Naive thymus-derived CD4-positive, alpha-beta T cell (primary cell): ENCODE data around the gene SIX4. TPM values are rescaled to one million over a fixed set of nuclear protein-coding genes. Genes with fewer than 3 reads are reported as not detected.

ENCODE experiments used
- ATAC-seq: fragments of 150-1000 bp; cut with Tn5 transposase; 2 replicates; pipeline ENCODE4 v1.10.0; 2021; ENCODE audit warnings: mild to moderate bottlenecking, moderate library complexity
- CTCF ChIA-PET: fragments of 350-600 bp; sonication (Branson Sonifier 250); formaldehyde crosslinking; loops from one replicate; lab custom pipeline; 2021; ENCODE audit warnings: antibody characterized with exemption; lab: Charles Lee
- POLR2A ChIA-PET: fragments of 350-600 bp; sonication (Branson Sonifier 250); formaldehyde crosslinking; loops from one replicate; lab custom pipeline; 2021; ENCODE audit warnings: antibody characterized with exemption, inconsistent platforms; lab: Charles Lee
- DNase-seq, 9 donors: peaks; one replicate each; pipeline versions ENCODE4 v3.0.0 to v3.0.0-alpha.2; 2020 to 2022; ENCODE audit warnings: mixed read lengths in 1 of 9
- H3K27ac ChIP-seq: one replicate; pipeline ENCODE4 v1.7.0; 2013; ENCODE audit warnings: mild to moderate bottlenecking, low read depth, low read length, moderate library complexity
- H3K27me3 ChIP-seq, 2 donors: one replicate each; pipeline ENCODE4 v1.7.0; 2013; ENCODE audit warnings: low read length in 2 of 2, mild to moderate bottlenecking in 2 of 2, moderate library complexity in 2 of 2; ENCODE audit not compliant: control insufficient read depth in 2 of 2, insufficient read depth in 2 of 2
- H3K36me3 ChIP-seq, 3 experiments: 1 replicate in 2 of 3; 2 replicates in 1 of 3; pipeline ENCODE4 v1.7.0; 2013; ENCODE audit warnings: low read length in 3 of 3, mild to moderate bottlenecking in 3 of 3, moderate library complexity in 1 of 3; ENCODE audit not compliant: insufficient read depth in 3 of 3, control insufficient read depth in 2 of 3
- H3K4me1 ChIP-seq, 2 donors: one replicate each; pipeline ENCODE4 v1.7.0; 2013; ENCODE audit warnings: low read length in 2 of 2, mild to moderate bottlenecking in 2 of 2, moderate library complexity in 1 of 2; ENCODE audit not compliant: control insufficient read depth in 2 of 2, insufficient read depth in 2 of 2
- H3K4me3 ChIP-seq: 2 replicates; pipeline ENCODE4 v1.7.0; 2013; ENCODE audit warnings: mild to moderate bottlenecking, low read length
- H3K9me3 ChIP-seq, 3 experiments: 1 replicate in 2 of 3; 2 replicates in 1 of 3; pipeline ENCODE4 v1.7.0; 2013; ENCODE audit warnings: low read length in 3 of 3; ENCODE audit not compliant: control insufficient read depth in 2 of 3
- H3K27ac Mint-ChIP-seq, 9 donors: one replicate each; pipeline ENCODE4 v1.8.0; 2020 to 2022; ENCODE audit warnings: mixed read lengths in 9 of 9, mild to moderate bottlenecking in 8 of 9, moderate library complexity in 5 of 9, inconsistent platforms in 2 of 9
- H3K27me3 Mint-ChIP-seq, 5 donors: one replicate each; pipeline ENCODE4 v1.8.0; 2021 to 2022; ENCODE audit warnings: mixed read lengths in 5 of 5, mild to moderate bottlenecking in 1 of 5
- H3K36me3 Mint-ChIP-seq, 5 donors: one replicate each; pipeline ENCODE4 v1.8.0; 2020 to 2022; ENCODE audit warnings: mixed read lengths in 5 of 5, mild to moderate bottlenecking in 3 of 5, inconsistent platforms in 1 of 5
- H3K4me1 Mint-ChIP-seq, 7 donors: one replicate each; pipeline ENCODE4 v1.8.0; 2020 to 2022; ENCODE audit warnings: mixed read lengths in 7 of 7, mild to moderate bottlenecking in 3 of 7, inconsistent platforms in 1 of 7
- H3K4me3 Mint-ChIP-seq, 10 donors: one replicate each; pipeline ENCODE4 v1.8.0; 2020 to 2022; ENCODE audit warnings: mild to moderate bottlenecking in 10 of 10, mixed read lengths in 10 of 10, moderate library complexity in 6 of 10, inconsistent platforms in 2 of 10
- H3K9me3 Mint-ChIP-seq, 11 donors: one replicate each; pipeline ENCODE4 v1.8.0; 2020 to 2022; ENCODE audit warnings: mixed read lengths in 11 of 11, mild to moderate bottlenecking in 4 of 11, inconsistent platforms in 1 of 11, moderate library complexity in 1 of 11
- intact Hi-C, 2 donors: fragments of 100-400 bp; cut with micrococcal nuclease; formaldehyde crosslinking; loops; one replicate each; pipeline ENCODE4 v1.15.1; 2023
- polyA plus RNA-seq, 2 donors: library from polyadenylated mRNA; unstranded; fragments of 300-500 nt; fragmentation: Illumina TruSeq; gene quantifications; one replicate each; pipeline ENCODE4 v1.2.3, GENCODE V29; 2021
- total RNA-seq, 6 experiments: library from RNA in 5 of 6; stranded (reverse) in 5 of 6; gene quantifications; 1 replicate in 5 of 6; 2 replicates in 1 of 6; pipeline ENCODE4 v1.2.3 and lab custom pipeline; 2021 to 2026

Gene SIX4
- total and polyA plus RNA-seq, 7 experiments from 2014 or later: 0.46 TPM; not detected in 6

DNA sequence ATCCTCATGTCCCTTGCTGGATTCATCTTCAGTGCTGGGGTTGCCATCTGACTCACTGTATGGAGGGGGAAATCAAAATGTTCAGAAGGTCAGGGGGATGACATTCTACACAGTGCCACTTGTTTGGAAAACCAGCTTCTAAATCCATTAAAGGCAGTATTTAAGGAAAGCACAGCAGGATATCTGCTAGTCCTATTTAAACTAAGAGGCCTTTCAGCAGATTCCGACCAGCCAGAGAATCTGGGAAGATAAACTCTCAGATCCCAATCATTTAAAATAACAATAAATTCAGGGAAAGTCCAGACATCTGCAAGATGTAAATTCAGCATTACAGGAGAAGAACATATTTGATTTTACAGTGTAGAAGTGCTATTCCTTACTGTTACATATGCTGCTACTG is 3.8 kb downstream of the SIX4 start:
- intact Hi-C loops: loop anchor here (5.0 to 10.0 kb wide), 5 partner anchors 37 to 534 kb away; no protein-coding TSS in a partner anchor
- peaks cover 55 to 67% (median 61%) of the 10 kb centered on the region in 5 donors for H3K27me3 Mint-ChIP-seq
- CTCF ChIA-PET: no interaction called here
- peaks cover 0 to 23% (median 16%) of the 10 kb centered on the region in 7 donors for H3K4me1 Mint-ChIP-seq
- DNase-seq (no peak), ATAC-seq (no peak)
- Histone ChIP-seq H3K4me3 (no peak overlapping the region), H3K27ac (no peak overlapping the region), H3K27me3 (peaks cover 8 to 27% of the 10 kb centered on the region in 2 donors), H3K4me1 (peaks cover 5 to 6% of the 10 kb centered on the region in 2 donors), H3K36me3 (no peaks in the 10 kb centered on the region), H3K9me3 (no peaks in the 10 kb centered on the region)
- H3K27ac Mint-ChIP-seq: no peak overlapping the region
- H3K36me3 Mint-ChIP-seq: peaks cover 0 to 4% (median 0%) of the 10 kb centered on the region in 5 donors
- peak overlapping the region in 9 of 10 donors; percentile 11 to 96 (median 76) for H3K4me3 Mint-ChIP-seq
- peaks cover 0 to 4% (median 0%) of the 10 kb centered on the region in 11 donors for H3K9me3 Mint-ChIP-seq
- POLR2A ChIA-PET: no interaction called here

DNA sequence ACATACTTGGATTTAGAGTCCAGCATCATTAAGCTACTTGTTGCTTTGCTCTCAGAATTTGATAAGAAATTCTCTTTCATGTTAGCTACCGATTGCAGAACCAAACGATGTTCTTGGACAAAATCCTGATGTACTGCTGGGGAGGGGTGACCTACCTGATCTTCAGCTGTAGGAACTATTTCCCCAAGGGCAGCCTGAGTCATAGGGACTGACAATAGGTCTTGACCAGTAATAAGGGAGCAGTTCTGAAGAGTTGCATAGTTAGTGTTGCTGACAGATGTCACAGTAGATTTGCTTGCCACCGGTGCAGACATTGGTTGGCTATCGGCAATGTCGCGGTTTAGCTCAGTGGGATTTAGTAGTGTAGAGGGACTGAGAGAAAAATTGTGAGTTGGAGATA is 10.6 kb downstream of the SIX4 start:
- Mint-ChIP-seq H3K36me3 (no peaks in the 10 kb centered on the region), H3K4me3 (no peak overlapping the region), H3K27me3 (peaks cover 27 to 51% (median 38%) of the 10 kb centered on the region in 5 donors), H3K9me3 (no peaks in the 10 kb centered on the region), H3K27ac (no peak overlapping the region), H3K4me1 (no peaks in the 10 kb centered on the region)
- ChIA-PET POLR2A (no interaction called here), CTCF (interaction anchor here (0.6 kb wide), 1 partner anchor 711 kb away, joined by 3 read pairs; no protein-coding TSS in a partner anchor)
- no peak for DNase-seq
- no peaks in the 10 kb centered on the region for H3K4me1 ChIP-seq
- ATAC-seq: no peak
- intact Hi-C loops: no loop called here
- peaks cover 0 to 3% of the 10 kb centered on the region in 2 donors for H3K27me3 ChIP-seq
- no peaks in the 10 kb centered on the region for H3K36me3 ChIP-seq
- H3K4me3 ChIP-seq: no peak overlapping the region
- H3K9me3 ChIP-seq: no peaks in the 10 kb centered on the region
- H3K27ac ChIP-seq: no peak overlapping the region

DNA sequence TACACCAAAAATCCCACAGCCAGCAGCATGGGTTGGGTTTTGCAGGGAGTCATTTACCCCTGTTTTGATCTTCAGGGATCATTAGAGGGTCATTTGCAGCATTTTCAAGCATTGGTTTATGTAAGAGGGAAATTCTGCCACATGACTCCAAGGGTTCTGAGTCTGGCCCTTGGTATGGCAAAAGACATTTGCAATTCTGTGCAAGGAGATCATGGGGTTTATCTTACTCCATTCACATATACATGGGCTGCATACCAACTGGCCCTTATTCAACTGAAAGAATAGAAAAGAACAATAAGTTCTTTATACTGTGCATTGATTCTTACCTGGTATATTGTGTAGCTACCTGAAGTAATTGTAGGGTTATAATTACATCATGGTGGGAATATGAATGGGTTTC is 13.7 kb downstream of the SIX4 start:
- Histone ChIP-seq H3K27ac (no peak overlapping the region), H3K27me3 (no peaks in the 10 kb centered on the region), H3K4me1 (no peaks in the 10 kb centered on the region), H3K4me3 (no peak overlapping the region), H3K9me3 (no peaks in the 10 kb centered on the region), H3K36me3 (no peaks in the 10 kb centered on the region)
- H3K9me3 Mint-ChIP-seq: no peaks in the 10 kb centered on the region
- ChIA-PET CTCF (no interaction called here), POLR2A (no interaction called here)
- H3K4me1 Mint-ChIP-seq: no peaks in the 10 kb centered on the region
- H3K36me3 Mint-ChIP-seq: no peaks in the 10 kb centered on the region
- H3K4me3 Mint-ChIP-seq: no peak overlapping the region
- no peak for ATAC-seq
- no peak overlapping the region for H3K27ac Mint-ChIP-seq
- peaks cover 29 to 58% (median 44%) of the 10 kb centered on the region in 5 donors for H3K27me3 Mint-ChIP-seq
- intact Hi-C loops: no loop called here
- DNase-seq: no peak

DNA sequence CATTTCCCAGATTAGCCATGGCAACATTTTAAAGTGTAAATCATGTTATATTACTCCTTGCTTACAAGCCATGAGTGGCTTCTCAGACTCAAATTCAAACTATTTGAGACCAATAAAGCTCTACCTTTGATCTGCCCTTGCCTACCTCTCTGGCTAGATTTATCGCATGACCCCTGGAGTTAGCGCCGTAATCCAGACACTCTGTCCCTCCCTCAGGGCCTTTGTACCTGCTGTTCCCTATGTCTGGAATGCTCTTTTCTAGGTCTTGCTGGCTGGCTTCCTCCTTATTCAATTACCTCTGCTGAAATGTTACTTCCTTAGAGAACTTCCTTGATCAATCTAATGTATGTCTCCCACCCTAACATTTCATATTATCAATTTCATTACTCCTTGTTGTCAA is 16.3 kb downstream of the SIX4 start:
- H3K4me3 Mint-ChIP-seq: no peak overlapping the region
- CTCF ChIA-PET: no interaction called here
- Histone ChIP-seq H3K27ac (no peak overlapping the region), H3K27me3 (no peaks in the 10 kb centered on the region), H3K4me3 (no peak overlapping the region), H3K4me1 (no peaks in the 10 kb centered on the region), H3K36me3 (no peaks in the 10 kb centered on the region), H3K9me3 (no peaks in the 10 kb centered on the region)
- intact Hi-C loops: no loop called here
- peaks cover 30 to 42% (median 38%) of the 10 kb centered on the region in 5 donors for H3K27me3 Mint-ChIP-seq
- H3K27ac Mint-ChIP-seq: no peak overlapping the region
- no peaks in the 10 kb centered on the region for H3K4me1 Mint-ChIP-seq
- DNase-seq (no peak), ATAC-seq (no peak)
- no peaks in the 10 kb centered on the region for H3K36me3 Mint-ChIP-seq
- peaks cover 0 to 4% (median 0%) of the 10 kb centered on the region in 11 donors for H3K9me3 Mint-ChIP-seq
- POLR2A ChIA-PET: no interaction called here

DNA sequence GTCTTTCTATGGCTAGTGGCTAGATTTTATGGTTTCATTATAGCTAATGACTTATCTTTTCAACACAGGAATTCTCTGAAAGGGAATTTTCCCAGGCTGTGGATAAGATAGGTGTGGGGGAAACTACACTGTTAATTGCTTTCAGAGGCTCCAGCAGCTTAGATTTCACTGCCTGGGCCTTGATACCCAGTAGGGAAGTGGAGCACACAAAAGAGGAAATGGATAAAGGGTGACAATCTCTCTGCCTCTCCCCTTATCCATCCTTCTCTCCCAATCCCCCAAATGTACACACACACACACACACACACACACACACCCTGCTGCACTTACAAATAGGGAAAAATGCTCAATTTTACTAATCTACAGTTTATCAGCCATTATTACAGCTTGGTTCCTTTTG is 19.1 kb downstream of the SIX4 start:
- CTCF ChIA-PET: no interaction called here
- peaks cover 0 to 15% (median 0%) of the 10 kb centered on the region in 3 experiments for H3K9me3 ChIP-seq
- no peak for DNase-seq
- no peak overlapping the region for H3K27ac Mint-ChIP-seq
- POLR2A ChIA-PET: no interaction called here
- H3K4me3 ChIP-seq: no peak overlapping the region
- no peaks in the 10 kb centered on the region for H3K4me1 ChIP-seq
- H3K36me3 ChIP-seq: no peaks in the 10 kb centered on the region
- peaks cover 24 to 35% (median 32%) of the 10 kb centered on the region in 5 donors for H3K27me3 Mint-ChIP-seq
- H3K4me3 Mint-ChIP-seq: no peak overlapping the region
- ATAC-seq: no peak
- no peak overlapping the region for H3K27ac ChIP-seq
- H3K9me3 Mint-ChIP-seq: peaks cover 4 to 25% (median 17%) of the 10 kb centered on the region in 11 donors
- H3K27me3 ChIP-seq: no peaks in the 10 kb centered on the region
- H3K4me1 Mint-ChIP-seq: no peaks in the 10 kb centered on the region
- H3K36me3 Mint-ChIP-seq: no peaks in the 10 kb centered on the region
- intact Hi-C loops: no loop called here

DNA sequence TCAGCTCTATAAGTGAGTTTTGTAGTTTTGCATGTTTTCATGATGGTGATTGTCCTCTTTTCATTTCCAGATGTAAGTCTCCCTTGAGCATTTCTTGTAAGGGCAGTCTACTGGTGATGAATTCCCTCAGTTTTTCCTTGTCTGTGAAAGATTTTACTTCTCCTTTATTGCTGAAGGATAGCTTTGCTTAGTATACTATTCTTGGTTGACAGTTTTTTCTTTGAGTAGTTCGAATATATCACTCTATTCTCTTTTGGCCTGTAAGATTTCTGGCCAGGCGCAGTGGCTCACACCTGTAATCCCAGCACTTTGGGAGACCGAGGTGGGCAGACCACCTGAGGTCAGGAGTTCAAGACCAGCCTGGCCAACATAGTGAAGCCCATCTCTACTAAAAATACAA is 23.6 kb downstream of the SIX4 start:
- no peaks in the 10 kb centered on the region for H3K36me3 Mint-ChIP-seq
- no peaks in the 10 kb centered on the region for H3K4me1 Mint-ChIP-seq
- peaks cover 4 to 54% (median 22%) of the 10 kb centered on the region in 11 donors for H3K9me3 Mint-ChIP-seq
- ATAC-seq (no peak), DNase-seq (no peak)
- no peaks in the 10 kb centered on the region for H3K36me3 ChIP-seq
- intact Hi-C loops: no loop called here
- H3K4me1 ChIP-seq: no peaks in the 10 kb centered on the region
- H3K4me3 ChIP-seq: no peak overlapping the region
- no peaks in the 10 kb centered on the region for H3K27me3 ChIP-seq
- H3K27ac ChIP-seq: no peak overlapping the region
- ChIA-PET CTCF (no interaction called here), POLR2A (no interaction called here)
- peaks cover 17 to 49% (median 35%) of the 10 kb centered on the region in 5 donors for H3K27me3 Mint-ChIP-seq
- no peak overlapping the region for H3K27ac Mint-ChIP-seq
- H3K4me3 Mint-ChIP-seq: no peak overlapping the region
- peaks cover 0 to 16% (median 0%) of the 10 kb centered on the region in 3 experiments for H3K9me3 ChIP-seq

DNA sequence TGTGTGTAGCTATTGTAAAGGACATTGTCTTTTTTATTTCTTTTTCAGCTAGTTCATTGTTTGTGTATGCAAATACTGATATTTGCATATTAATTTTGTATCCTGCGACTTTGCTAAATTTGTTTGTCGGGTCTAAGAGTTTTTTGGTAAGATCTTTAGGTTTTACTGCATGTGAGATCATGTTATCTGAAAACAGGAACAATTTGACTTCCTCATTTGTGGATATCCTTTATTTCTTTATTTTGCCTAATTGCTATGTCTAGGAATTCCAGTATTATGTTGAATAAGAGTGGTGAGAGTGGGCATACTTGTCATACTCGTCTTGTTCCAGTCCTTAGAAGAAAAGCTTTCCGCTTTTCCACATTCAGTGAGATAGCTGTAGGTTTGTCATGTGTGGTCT is 28.8 kb downstream of the SIX4 start:
- no peaks in the 10 kb centered on the region for H3K36me3 ChIP-seq
- intact Hi-C loops: no loop called here
- H3K4me1 Mint-ChIP-seq: no peaks in the 10 kb centered on the region
- no peak for ATAC-seq
- no peak overlapping the region for H3K4me3 ChIP-seq
- H3K36me3 Mint-ChIP-seq: no peaks in the 10 kb centered on the region
- peaks cover 21 to 46% (median 33%) of the 10 kb centered on the region in 5 donors for H3K27me3 Mint-ChIP-seq
- ChIA-PET POLR2A (no interaction called here), CTCF (interaction anchor here (0.5 kb wide), 1 partner anchor 287 kb away, joined by 3 read pairs; no protein-coding TSS in a partner anchor)
- no peak overlapping the region for H3K27ac ChIP-seq
- peaks cover 0 to 4% (median 0%) of the 10 kb centered on the region in 3 experiments for H3K9me3 ChIP-seq
- no peak for DNase-seq
- H3K9me3 Mint-ChIP-seq: peaks cover 0 to 31% (median 11%) of the 10 kb centered on the region in 11 donors
- H3K4me3 Mint-ChIP-seq: no peak overlapping the region
- H3K27ac Mint-ChIP-seq: no peak overlapping the region
- no peaks in the 10 kb centered on the region for H3K27me3 ChIP-seq
- H3K4me1 ChIP-seq: no peaks in the 10 kb centered on the region
